HepG2 (cell line): ENCODE results near the gene TTLL12. TPM values are rescaled to one million over a fixed set of nuclear protein-coding genes. Genes with fewer than 3 reads are reported as not detected.
A peak's percentile ranks its signal among the peaks of the same experiment; 100 is the strongest.

Source experiments
- ATAC-seq: fragments of 200-7000 bp; cut with Tn5 transposase; 3 replicates; pipeline ENCODE4 v1.9.1; 2020; ENCODE audit warnings: mild to moderate bottlenecking, moderate library complexity
- BruUV-seq: library from RNA; stranded (reverse); fragments of 400-500 nt; replicated peaks from 2 replicates; lab custom pipeline; 2021; lab: Mats Ljungman, UMichigan
- CTCF ChIA-PET: fragments of 300-600 bp; formaldehyde crosslinking; extraction: SDS; loops from one replicate; lab custom pipeline; 2021; ENCODE audit warnings: low total read pairs, inconsistent platforms, low intra/inter-chr PET ratio; lab: Yijun Ruan, JAX
- POLR2A ChIA-PET: fragments of 350-600 bp; sonication (Branson Sonifier 250); formaldehyde crosslinking; loops from one replicate; lab custom pipeline; 2020; ENCODE audit warnings: antibody characterized with exemption, inconsistent platforms; lab: Yijun Ruan, JAX
- DNase-seq: peaks from one replicate; pipeline ENCODE4 v3.0.0-alpha.2; 2015; ENCODE audit warnings: low spot score
- FAIRE-seq: peaks from 3 replicates; lab custom pipeline; 2011; peaks lifted over from hg19 to GRCh38; lab: Jason Lieb, UNC
- H2AFZ ChIP-seq: one replicate; pipeline ENCODE4 v1.6.1; 2011; ENCODE audit warnings: low read length, inconsistent platforms
- H3K27ac ChIP-seq: fragments of 300-600 bp; 3 replicates; pipeline ENCODE4 v1.8.0; 2011; ENCODE audit warnings: mixed run types, mild to moderate bottlenecking, mixed read lengths, low read length, inconsistent platforms; ENCODE audit not compliant: insufficient read depth; ENCODE audit errors: extremely low read length
- H3K27me3 ChIP-seq, 2 experiments: fragments of 200-600 bp in 1 of 2; 2 replicates in 1 of 2; 3 replicates in 1 of 2; pipeline versions ENCODE4 v1.6.0 to v1.8.0; 2011; ENCODE audit warnings: low read length in 2 of 2, mild to moderate bottlenecking in 2 of 2, moderate library complexity in 2 of 2, inconsistent platforms in 1 of 2; ENCODE audit not compliant: insufficient read depth in 2 of 2, control insufficient read depth in 1 of 2
- H3K36me3 ChIP-seq, 2 experiments: fragments of 200-600 bp in 1 of 2; replicated peaks in 1 of 2; 2 replicates in 1 of 2; 3 replicates in 1 of 2; pipeline versions ENCODE4 v1.5.1 to v1.8.0; 2011; ENCODE audit warnings: low read length in 2 of 2, inconsistent platforms in 1 of 2; ENCODE audit not compliant: insufficient read depth in 2 of 2, control insufficient read depth in 1 of 2
- H3K4me1 ChIP-seq: 2 replicates; pipeline ENCODE4 v1.5.1; 2012; ENCODE audit warnings: low read length, inconsistent platforms; ENCODE audit not compliant: insufficient read depth
- H3K4me2 ChIP-seq: 2 replicates; pipeline ENCODE4 v1.6.0; 2011; ENCODE audit warnings: low read depth, low read length, inconsistent platforms
- H3K4me3 ChIP-seq, 3 experiments: fragments of 200-600 bp in 1 of 3; sonication (generic), shearing (Covaris generic) in 1 of 3; replicated peaks in 1 of 3; 2 replicates each; pipeline ENCODE4 v1.5.1; 2011 to 2016; ENCODE audit warnings: low read length in 3 of 3, inconsistent platforms in 2 of 3, low read depth in 2 of 3, mild to moderate bottlenecking in 2 of 3, control low read depth in 1 of 3, mixed read lengths in 1 of 3; ENCODE audit not compliant: insufficient read depth in 1 of 3
- H3K79me2 ChIP-seq: one replicate; pipeline ENCODE4 v1.6.1; 2011; ENCODE audit warnings: low read length, inconsistent platforms; ENCODE audit not compliant: insufficient read depth
- H3K9ac ChIP-seq: 2 replicates; pipeline ENCODE4 v1.6.0; 2011; ENCODE audit warnings: mild to moderate bottlenecking, low read depth, low read length, inconsistent platforms; ENCODE audit not compliant: insufficient read depth
- H3K9me3 ChIP-seq: 2 replicates; pipeline ENCODE4 v1.5.1; 2012; ENCODE audit warnings: mild to moderate bottlenecking, low read length
- H4K20me1 ChIP-seq: 2 replicates; pipeline ENCODE4 v1.6.0; 2011; ENCODE audit warnings: inconsistent platforms, mild to moderate bottlenecking, low read length, moderate library complexity; ENCODE audit not compliant: insufficient read depth
- DNMT1 ChIP-seq: sonication (generic); formaldehyde crosslinking; IDR thresholded peaks from 2 replicates; pipeline ENCODE4 v1.5.1; 2020; ENCODE audit warnings: mild to moderate bottlenecking, missing genetic modification reagents
- FOXM1 ChIP-seq: sonication (generic); formaldehyde crosslinking; IDR thresholded peaks from 2 replicates; pipeline ENCODE4 v1.5.0; 2020; ENCODE audit warnings: missing genetic modification reagents
- MBNL3 ChIP-seq: fragments of 250-450 bp; sonication (Bioruptor Pico); conservative IDR thresholded peaks from 2 replicates; pipeline ENCODE4 v1.8.0; 2022; ENCODE audit warnings: mild to moderate bottlenecking, inconsistent platforms
- MTF1 ChIP-seq: sonication (generic); formaldehyde crosslinking; IDR thresholded peaks from 2 replicates; pipeline ENCODE4 v1.5.0; 2020; ENCODE audit warnings: missing genetic modification reagents
- PITX1 ChIP-seq: sonication (generic); formaldehyde crosslinking; IDR thresholded peaks from 2 replicates; pipeline ENCODE4 v1.5.1; 2020; ENCODE audit warnings: mild to moderate bottlenecking, missing genetic modification reagents
- PTBP1 ChIP-seq: fragments of 200-400 bp; formaldehyde crosslinking; IDR thresholded peaks from 2 replicates; pipeline ENCODE4 v1.6.1; 2018; ENCODE audit warnings: low read length, low read depth; ENCODE audit not compliant: poor library complexity, severe bottlenecking
- RORA ChIP-seq: sonication (generic); formaldehyde crosslinking; IDR thresholded peaks from 2 replicates; pipeline ENCODE4 v1.5.0; 2020; ENCODE audit warnings: mild to moderate bottlenecking, missing genetic modification reagents, moderate library complexity
- XBP1 ChIP-seq: sonication (generic); formaldehyde crosslinking; IDR thresholded peaks from 2 replicates; pipeline ENCODE4 v1.5.0; 2020; ENCODE audit warnings: missing genetic modification reagents
- ZFP41 ChIP-seq: sonication (generic); formaldehyde crosslinking; IDR thresholded peaks from 2 replicates; pipeline ENCODE4 v1.4.0; 2020; ENCODE audit warnings: mild to moderate bottlenecking, missing genetic modification reagents, borderline replicate concordance
- ZFYVE20 ChIP-seq: sonication (generic); formaldehyde crosslinking; IDR thresholded peaks from 2 replicates; pipeline ENCODE4 v1.8.0; 2023; ENCODE audit warnings: low read depth, mild to moderate bottlenecking, moderate library complexity, missing genetic modification reagents, borderline replicate concordance
- ZNF343 ChIP-seq: sonication (generic); formaldehyde crosslinking; IDR thresholded peaks from 2 replicates; pipeline ENCODE4 v1.4.0; 2020; ENCODE audit warnings: mild to moderate bottlenecking, missing genetic modification reagents
- WGBS: methylation state at CpG from one replicate; pipeline ENCODE4 v1.1.6; 2017; ENCODE audit warnings: low lambda C conversion rate; 5-methylcytosine and 5-hydroxymethylcytosine counted together
- in situ Hi-C: cut with HindIII; loops from 2 replicates; pipeline ENCODE4 v1.10.0; 2017; ENCODE audit warnings: low pct_unique_long_range_greater_than_20kb; ENCODE audit not compliant: extremely low pct_ligation_motif_present
- intact Hi-C: fragments of 100-400 bp; cut with micrococcal nuclease; formaldehyde crosslinking; loops from one replicate; pipeline ENCODE4 v1.10.0; 2022; ENCODE audit not compliant: unreplicated experiment
- polyA plus RNA-seq, 8 experiments: library from polyadenylated mRNA; depleted of rRNA in 3 of 8; stranded (reverse) in 7 of 8; unstranded in 1 of 8; fragments of >200 nt; fragmentation: Illumina TruSeq in 4 of 8; extraction: Trizol in 4 of 8; gene quantifications; 2 replicates each; pipeline versions ENCODE4 v1.2.1 to v1.2.3, GENCODE V29; 2011 to 2016; ENCODE audit warnings: low read depth in 4 of 8, missing spikeins in 1 of 8, mixed read lengths in 1 of 8; ENCODE audit not compliant: insufficient read depth in 1 of 8
- total RNA-seq, 5 experiments: library from RNA; depleted of rRNA; stranded (reverse); fragments of >200 nt; fragmentation: Illumina TruSeq; extraction: Trizol; gene quantifications; 2 replicates each; pipeline ENCODE4 v1.2.3, GENCODE V29; 2016; ENCODE audit warnings: low read depth in 1 of 5
- TF ChIP-seq, protein P1 (sequence below): sonication (generic); formaldehyde crosslinking; IDR thresholded peaks from 2 replicates; pipeline ENCODE4 v1.4.0; 2020; ENCODE audit warnings: mild to moderate bottlenecking, low read depth, missing genetic modification reagents
- TF ChIP-seq, protein P2 (sequence below): sonication (generic); formaldehyde crosslinking; IDR thresholded peaks from 2 replicates; pipeline ENCODE4 v1.4.0; 2020; ENCODE audit warnings: missing genetic modification reagents
- TF ChIP-seq, protein P3 (sequence below): IDR thresholded peaks from 2 replicates; pipeline ENCODE4 v1.6.1; 2016; ENCODE audit warnings: mild to moderate bottlenecking
- TF ChIP-seq, protein P4 (sequence below): IDR thresholded peaks from 2 replicates; pipeline ENCODE4 v1.6.1; 2016; ENCODE audit warnings: low read depth

Gene TTLL12
- total and polyA plus RNA-seq, 2 of the 13 experiments (the other 11 are each of a cell fraction or from before 2014, with no cell fraction given) = 11.9 to 38.1 TPM

DNA sequence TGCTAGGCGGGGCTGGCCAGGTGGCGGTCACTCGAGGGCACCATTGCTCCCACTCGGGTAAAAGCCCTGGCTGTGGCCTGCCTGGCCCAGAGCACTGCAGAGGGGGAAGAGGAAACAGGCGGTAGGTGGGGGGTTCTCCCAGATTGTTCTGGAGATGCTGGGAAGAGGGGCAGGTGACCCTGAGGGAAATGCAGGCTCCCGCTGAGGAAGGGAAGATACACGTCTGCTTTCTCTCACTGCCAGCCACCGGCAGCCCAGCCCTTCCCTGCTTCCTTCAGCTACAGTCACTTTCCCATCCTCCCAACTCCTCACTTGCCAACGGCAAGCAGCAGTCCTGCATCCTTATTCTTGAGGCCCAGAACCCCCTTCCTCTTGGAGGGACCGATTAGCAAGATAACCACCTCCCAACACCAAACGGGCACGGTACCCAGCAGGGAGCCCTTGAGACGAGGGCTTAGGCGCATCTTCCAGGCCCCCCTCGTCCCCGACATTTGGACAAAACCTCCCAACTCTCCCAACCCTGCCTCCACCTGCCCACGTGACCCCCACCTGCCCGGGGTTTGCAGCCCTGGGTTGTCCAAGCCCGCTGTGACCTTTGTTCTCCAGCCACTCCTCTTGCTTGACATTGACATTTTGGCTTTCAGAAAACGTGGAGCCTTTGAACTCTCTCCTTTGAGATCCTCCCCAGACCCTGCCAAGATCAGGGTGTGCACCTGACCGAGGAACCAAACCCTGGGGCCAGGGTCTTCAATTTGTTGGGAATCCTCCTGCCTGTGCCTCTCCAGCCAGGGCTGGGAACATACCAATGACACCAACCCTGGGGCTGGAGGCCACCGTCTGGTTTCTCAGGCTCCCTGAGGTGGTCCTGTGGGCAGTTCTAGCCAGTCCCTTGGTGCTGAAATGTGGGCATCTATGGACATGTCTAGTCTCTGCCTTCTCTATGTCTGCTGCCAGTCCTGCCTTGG, 48.8 kb upstream of the TTLL12 start:
- in situ Hi-C loops = loop anchor here (10.0 kb wide), 1 partner anchor 109 kb away; the partner anchor contains the start of gene SCUBE1
- peak overlapping the region; percentile 44 for H3K4me2 ChIP-seq
- POLR2A ChIA-PET = no interaction called here
- TF ChIP-seq XBP1 (CRISPR knock-in tag) (no peak), ZFYVE20 (CRISPR knock-in tag) (no peak), DNMT1 (CRISPR knock-in tag) (no peak), FOXM1 (CRISPR knock-in tag) (no peak), MTF1 (CRISPR knock-in tag) (no peak), PTBP1 (no peak), ZFP41 (no peak), RORA (CRISPR knock-in tag) (no peak), MBNL3 (CRISPR knock-in tag) (no peak), ZNF343 (CRISPR knock-in tag) (no peak), PITX1 (no peak)
- TF ChIP-seq, protein P1, sequence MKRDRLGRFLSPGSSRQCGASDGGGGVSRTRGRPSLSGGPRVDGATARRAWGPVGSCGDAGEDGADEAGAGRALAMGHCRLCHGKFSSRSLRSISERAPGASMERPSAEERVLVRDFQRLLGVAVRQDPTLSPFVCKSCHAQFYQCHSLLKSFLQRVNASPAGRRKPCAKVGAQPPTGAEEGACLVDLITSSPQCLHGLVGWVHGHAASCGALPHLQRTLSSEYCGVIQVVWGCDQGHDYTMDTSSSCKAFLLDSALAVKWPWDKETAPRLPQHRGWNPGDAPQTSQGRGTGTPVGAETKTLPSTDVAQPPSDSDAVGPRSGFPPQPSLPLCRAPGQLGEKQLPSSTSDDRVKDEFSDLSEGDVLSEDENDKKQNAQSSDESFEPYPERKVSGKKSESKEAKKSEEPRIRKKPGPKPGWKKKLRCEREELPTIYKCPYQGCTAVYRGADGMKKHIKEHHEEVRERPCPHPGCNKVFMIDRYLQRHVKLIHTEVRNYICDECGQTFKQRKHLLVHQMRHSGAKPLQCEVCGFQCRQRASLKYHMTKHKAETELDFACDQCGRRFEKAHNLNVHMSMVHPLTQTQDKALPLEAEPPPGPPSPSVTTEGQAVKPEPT (CRISPR knock-in tag) = no peak
- TF ChIP-seq, protein P2, sequence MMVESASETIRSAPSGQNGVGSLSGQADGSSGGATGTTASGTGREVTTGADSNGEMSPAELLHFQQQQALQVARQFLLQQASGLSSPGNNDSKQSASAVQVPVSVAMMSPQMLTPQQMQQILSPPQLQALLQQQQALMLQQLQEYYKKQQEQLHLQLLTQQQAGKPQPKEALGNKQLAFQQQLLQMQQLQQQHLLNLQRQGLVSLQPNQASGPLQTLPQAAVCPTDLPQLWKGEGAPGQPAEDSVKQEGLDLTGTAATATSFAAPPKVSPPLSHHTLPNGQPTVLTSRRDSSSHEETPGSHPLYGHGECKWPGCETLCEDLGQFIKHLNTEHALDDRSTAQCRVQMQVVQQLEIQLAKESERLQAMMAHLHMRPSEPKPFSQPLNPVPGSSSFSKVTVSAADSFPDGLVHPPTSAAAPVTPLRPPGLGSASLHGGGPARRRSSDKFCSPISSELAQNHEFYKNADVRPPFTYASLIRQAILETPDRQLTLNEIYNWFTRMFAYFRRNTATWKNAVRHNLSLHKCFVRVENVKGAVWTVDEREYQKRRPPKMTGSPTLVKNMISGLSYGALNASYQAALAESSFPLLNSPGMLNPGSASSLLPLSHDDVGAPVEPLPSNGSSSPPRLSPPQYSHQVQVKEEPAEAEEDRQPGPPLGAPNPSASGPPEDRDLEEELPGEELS = no peak
- TF ChIP-seq, protein P3, sequence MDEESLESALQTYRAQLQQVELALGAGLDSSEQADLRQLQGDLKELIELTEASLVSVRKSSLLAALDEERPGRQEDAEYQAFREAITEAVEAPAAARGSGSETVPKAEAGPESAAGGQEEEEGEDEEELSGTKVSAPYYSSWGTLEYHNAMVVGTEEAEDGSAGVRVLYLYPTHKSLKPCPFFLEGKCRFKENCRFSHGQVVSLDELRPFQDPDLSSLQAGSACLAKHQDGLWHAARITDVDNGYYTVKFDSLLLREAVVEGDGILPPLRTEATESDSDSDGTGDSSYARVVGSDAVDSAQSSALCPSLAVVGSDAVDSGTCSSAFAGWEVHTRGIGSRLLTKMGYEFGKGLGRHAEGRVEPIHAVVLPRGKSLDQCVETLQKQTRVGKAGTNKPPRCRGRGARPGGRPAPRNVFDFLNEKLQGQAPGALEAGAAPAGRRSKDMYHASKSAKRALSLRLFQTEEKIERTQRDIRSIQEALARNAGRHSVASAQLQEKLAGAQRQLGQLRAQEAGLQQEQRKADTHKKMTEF (CRISPR knock-in tag) = no peak
- TF ChIP-seq, protein P4, sequence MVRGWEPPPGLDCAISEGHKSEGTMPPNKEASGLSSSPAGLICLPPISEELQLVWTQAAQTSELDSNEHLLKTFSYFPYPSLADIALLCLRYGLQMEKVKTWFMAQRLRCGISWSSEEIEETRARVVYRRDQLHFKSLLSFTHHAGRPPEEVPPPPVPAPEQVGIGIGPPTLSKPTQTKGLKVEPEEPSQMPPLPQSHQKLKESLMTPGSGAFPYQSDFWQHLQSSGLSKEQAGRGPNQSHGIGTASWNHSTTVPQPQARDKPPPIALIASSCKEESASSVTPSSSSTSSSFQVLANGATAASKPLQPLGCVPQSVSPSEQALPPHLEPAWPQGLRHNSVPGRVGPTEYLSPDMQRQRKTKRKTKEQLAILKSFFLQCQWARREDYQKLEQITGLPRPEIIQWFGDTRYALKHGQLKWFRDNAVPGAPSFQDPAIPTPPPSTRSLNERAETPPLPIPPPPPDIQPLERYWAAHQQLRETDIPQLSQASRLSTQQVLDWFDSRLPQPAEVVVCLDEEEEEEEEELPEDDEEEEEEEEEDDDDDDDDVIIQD (CRISPR knock-in tag) = no peak

More for the DNA sequence above, 48.8 kb upstream of the TTLL12 start:
- Histone ChIP-seq H3K9me3 (no peaks in the 10 kb centered on the region), H3K79me2 (no peaks in the 10 kb centered on the region), H3K4me3 (peak overlapping the region in 1 of 3 experiments; percentile 13; a peak in 1 of 6 replicates), H3K27me3 (peaks cover 0 to 32% of the 10 kb centered on the region in 2 experiments; a peak in 4 of 5 replicates), H4K20me1 (no peaks in the 10 kb centered on the region), H2AFZ (no peak overlapping the region), H3K9ac (no peak overlapping the region), H3K27ac (no peak overlapping the region), H3K4me1 (peaks cover 79% of the 10 kb centered on the region), H3K36me3 (no peaks in the 10 kb centered on the region)
- intact Hi-C loops = no loop called here
- 40% methylated on average over 18 of the region's 22 CpGs for WGBS
- ATAC-seq (no peak), FAIRE-seq (no peak), DNase-seq (no peak)
- CTCF ChIA-PET = no interaction called here
- no TSS peak for BruUV-seq
